Skin epidermis (tissue), 12 donors: Measurements from ENCODE around the gene FAM114A1.
"Not testable (repeated sequence)": the region's sequence is repeated elsewhere in the genome, so short reads cannot be mapped to it uniquely, and the experiment has no call there.

Experiments used
- H3K27ac ChIP-seq, 21 experiments: fragments of 200-600 bp; sonication (generic) in 11 of 21; one replicate each; pipeline ENCODE4 v1.5.0; 2020; ENCODE audit warnings: mild to moderate bottlenecking in 3 of 21, inconsistent platforms in 2 of 21, moderate library complexity in 2 of 21
- H3K4me3 ChIP-seq, 7 experiments: fragments of 200-600 bp; sonication (generic) in 2 of 7; one replicate each; pipeline ENCODE4 v1.5.0; 2020; ENCODE audit warnings: inconsistent platforms in 2 of 7, mild to moderate bottlenecking in 2 of 7, moderate library complexity in 1 of 7

Gene FAM114A1

DNA sequence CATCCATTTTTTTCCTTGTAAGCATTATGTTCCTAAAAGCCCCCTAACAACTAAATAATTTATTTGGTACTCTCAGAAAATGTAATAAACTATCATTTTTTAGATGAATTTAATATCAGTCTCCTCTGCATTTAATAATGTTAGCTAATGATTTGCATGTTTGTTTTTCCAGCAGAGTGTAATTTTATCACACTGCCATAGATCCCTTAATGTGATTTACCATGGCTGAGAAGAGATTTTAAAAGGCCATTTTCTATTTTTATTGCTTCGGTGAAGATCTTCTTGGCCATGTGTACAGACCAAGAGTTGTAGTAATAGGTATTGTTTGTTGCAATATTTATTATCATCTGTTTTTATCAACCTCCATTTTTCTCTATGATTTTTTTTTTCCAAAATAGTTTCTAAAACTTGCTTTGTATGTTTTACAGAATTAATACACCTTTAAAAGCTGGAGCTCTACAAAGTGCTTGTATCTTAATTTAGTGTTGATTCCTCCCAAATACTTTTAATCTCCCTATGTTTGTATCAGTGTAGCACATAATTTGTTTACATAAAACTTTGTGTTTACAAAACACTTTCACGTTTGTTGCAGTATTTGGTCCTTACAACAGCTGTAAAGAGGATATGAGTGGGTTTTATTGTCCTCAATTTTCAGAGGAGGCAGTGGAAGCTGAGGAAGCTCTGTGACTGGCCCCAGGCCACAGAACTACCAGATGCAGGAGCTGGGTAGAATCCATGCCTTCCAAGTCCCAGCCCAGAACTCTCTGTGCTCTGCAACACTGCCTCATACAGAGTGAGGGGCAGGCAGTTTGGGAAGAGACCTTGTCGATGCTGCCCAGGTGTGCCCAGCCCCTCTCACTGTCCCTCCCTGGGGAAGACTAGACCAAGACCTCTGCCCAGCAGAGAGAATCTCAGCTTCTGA is 58.1 kb downstream of the FAM114A1 start:
- H3K27ac ChIP-seq = no peak overlapping the region
- no peak overlapping the region for H3K4me3 ChIP-seq

DNA sequence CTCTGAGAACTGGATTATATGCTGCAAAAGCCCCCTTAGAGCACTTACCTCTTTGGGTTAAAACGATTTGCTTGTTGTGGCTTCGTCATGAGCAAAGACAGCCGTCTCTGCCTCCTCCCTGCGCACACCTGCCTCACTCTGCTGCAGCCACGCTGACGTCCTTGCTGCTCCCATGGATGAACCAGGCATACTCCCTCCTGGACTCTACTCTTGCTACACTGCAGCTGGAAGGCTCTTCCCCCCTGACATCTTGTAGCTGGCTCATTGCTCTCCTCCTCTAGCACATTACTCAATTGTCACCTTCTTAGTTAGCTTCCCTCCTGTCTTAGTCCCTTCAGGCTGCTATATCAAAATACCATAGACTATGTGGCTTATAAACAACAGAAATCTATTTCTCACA is 59.3 kb downstream of the FAM114A1 start:
- no peak overlapping the region for H3K4me3 ChIP-seq
- H3K27ac ChIP-seq = no peak overlapping the region

DNA sequence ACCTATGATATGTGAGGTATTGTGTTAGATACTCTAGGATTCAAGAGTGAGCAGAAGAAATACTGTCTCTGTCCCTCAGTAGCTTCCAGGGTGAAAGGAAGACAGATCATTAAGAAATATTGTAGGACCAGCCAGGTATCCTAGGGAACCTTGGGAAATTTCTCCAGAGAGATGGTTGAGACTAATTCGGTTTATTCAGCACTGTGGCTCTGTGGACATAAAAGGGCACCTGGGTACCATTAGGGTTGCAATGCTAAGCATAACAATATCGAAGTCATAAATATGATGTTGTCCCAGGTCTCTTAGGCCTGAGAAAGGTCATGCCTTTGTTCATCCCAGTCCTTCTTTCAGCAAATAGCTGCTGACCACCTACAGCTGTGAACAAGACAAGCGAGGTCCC is 61.0 kb downstream of the FAM114A1 start:
- no peak overlapping the region for H3K27ac ChIP-seq
- H3K4me3 ChIP-seq = no peak overlapping the region

DNA sequence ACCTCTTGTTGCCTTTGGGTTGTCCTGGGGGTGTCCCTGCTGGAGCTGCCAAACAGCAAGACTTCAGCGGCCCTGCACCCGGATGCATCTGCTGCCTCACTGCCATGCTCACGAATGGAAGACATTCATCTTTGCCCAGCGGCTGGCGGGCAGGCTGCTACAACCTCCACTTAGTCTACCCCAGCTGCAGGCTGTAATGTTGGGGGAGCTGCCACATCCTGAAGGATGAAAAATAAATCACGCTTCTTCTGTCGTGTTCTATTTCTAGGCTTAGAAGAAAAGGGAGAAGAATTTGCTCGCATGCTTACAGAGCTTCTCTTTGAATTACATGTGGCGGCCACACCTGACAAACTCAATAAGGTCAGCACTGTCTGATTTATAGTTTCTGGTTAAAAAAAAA is 61.4 kb downstream of the FAM114A1 start:
- Histone ChIP-seq H3K27ac (no peak overlapping the region), H3K4me3 (no peak overlapping the region)

DNA sequence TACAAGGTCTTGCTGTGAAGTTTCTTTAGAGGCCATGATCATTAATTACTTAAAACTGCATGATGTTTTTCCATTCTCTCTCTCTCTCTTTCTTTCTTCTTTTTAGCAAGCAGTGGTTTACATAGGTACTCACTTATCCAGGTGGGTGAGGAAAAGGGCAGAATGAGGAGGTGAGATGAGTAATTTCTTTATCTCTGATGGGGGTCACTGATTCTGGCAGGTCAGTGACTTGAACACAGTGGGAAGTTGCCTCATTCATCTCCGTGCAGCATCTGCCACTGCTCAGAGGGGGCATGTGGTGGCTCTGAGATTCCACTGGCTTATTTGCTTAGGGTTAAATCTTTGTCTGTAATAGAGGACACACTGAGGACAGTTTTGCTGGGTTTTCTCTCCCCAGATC is 62.6 kb downstream of the FAM114A1 start:
- H3K4me3 ChIP-seq = no peak overlapping the region
- no peak overlapping the region for H3K27ac ChIP-seq

DNA sequence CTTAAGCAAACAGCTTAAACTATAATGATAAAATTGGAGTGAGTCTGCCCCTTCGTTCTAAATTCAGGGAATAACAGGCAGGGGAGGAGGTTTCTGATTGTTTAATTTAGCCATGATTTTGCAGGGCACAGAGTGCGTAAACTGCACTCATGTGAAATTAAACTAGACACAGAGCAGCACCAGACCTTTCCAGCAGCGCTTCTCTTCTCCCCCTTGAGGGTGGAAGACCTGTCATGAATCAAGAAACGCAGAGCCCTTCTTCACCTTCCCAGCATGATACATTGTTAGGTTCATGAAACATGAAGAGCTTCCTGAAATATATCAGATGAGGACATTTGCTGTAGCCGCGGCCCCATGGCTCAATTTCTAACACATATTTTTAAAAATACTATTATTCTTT is 63.1 kb downstream of the FAM114A1 start:
- H3K27ac ChIP-seq = no peak overlapping the region

DNA sequence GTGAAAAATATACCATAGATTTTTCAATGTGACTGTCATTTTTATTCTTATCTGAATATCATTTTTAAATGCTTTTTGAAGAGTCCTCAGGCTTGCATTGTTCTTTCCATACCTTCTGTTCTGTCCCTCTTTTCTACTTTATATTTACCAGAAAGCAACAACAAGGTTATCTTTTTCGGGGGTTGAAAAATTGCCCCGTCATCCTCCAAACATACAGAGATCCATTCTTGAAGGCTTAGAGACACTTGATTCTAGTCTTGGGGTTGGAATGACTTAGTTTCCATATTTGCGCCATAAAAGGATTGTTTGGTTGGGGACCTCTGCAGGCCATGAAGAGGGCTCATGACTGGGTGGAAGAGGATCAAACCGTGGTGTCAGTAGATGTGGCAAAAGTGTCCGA is 63.5 kb downstream of the FAM114A1 start:
- no peak overlapping the region for H3K27ac ChIP-seq
- no peak overlapping the region for H3K4me3 ChIP-seq

More for the DNA sequence above, 63.1 kb downstream of the FAM114A1 start:
- H3K4me3 ChIP-seq = no peak overlapping the region

DNA sequence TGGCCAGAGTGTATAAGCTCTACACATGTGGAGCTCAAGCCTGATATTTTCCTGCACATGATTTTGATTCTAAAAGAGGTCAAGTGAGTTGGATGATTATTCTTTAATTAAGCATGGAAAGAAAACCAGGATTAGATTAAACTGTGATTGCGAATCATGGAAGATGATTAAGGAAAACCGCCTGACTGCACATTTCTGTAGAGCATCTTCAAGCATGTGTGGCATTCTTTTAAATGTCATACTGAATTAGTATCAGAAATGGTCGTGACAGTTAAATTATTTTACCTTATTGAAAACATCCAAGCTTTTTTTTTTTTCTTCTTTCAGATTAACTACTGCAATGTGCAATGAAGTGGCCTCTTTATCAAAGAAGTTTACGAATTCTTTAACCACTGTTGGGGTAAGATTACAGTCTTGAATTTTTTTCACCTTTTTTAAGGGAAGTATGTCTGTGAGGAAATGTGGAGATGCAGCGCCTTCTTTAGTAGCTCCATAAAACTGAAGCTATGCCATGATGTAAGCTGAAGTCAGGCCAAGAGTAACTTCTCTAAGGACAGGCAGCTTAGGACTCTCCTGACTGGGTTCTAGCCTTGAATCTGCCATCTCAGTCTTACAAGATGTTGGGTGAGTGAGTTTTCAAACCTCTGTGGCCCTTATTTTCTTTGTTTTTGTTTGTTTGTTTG is 67.9 kb downstream of the FAM114A1 start:
- Histone ChIP-seq H3K27ac (no peak overlapping the region), H3K4me3 (no peak overlapping the region)

DNA sequence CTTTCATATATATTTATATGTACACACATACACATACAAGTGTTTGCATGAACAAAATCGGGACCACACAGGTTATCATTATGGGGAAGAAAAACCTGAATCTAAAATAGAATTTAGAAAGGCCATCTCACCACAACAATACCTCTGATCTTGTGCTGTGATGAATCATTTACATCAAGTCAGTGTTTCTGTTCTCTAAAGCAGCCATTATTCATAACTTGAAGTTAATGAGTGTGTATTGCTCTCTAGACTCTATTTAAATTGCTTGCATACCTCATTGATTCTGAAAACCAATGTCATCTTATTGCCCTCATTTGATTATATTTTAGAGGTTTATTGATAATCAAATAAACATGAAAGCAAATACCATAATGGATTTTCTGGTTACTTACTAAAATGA is 71.6 kb downstream of the FAM114A1 start:
- Histone ChIP-seq H3K27ac (no peak overlapping the region), H3K4me3 (no peak overlapping the region)

DNA sequence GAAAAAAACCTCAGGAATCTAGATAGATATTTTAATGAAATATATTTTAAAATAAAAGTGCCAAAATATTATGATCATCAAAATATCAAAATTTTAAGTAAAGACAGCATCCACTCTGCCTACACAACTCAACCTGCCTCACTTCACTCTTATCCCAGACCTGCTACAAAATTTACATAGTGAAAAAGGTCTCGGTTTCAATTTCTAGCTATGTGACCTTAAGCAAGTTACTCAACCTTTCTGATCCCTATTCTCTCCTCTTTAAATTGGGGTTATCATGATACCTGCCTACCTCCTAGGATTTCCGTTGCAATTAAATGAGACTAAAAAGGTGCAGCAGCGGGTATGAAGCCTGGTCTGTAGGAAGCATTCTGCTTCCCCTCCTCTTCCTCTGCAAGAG is 72.9 kb downstream of the FAM114A1 start:
- no peak overlapping the region for H3K27ac ChIP-seq
- no peak overlapping the region for H3K4me3 ChIP-seq

DNA sequence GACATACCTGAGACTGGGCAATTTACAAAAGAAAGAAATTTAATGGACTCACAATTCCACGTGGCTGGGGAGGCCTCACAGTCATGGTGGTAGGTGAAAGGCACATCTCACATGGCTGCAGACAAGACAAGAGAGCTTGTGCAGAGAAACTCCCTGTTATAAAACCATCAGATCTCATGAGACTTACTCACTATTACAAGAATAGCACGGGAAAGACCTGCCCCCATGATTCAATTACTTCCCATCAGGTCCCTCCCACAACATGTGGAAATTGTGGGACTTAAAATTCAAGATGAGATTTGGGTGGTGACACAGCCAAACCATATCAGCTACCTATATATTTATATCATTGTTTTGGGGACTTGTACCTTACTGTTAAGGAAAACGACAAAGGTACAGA is 74.3 kb downstream of the FAM114A1 start:
- H3K27ac ChIP-seq = peak overlapping the region in 2 of 21 experiments; percentile 29 to 33
- not testable (repeated sequence) for H3K4me3 ChIP-seq

DNA sequence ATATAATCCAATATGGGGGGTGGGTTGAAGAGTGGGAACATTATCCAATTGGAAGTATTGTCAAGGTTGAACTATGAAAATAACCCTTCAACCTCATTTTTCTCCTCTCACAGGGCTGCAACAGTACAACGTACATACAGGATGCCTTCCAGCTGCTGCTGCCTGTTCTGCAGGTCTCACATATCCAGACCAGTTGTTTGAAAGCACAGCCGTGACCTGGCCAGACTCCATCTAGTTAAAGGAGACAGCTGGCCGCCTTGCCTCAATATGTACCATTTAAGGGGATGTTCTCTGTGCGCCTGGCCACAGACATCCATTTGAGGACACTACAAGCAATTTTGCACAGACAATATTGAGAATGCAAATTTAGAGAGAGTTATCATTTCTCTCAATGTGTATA is 75.7 kb downstream of the FAM114A1 start:
- Histone ChIP-seq H3K4me3 (no peak overlapping the region), H3K27ac (no peak overlapping the region)

DNA sequence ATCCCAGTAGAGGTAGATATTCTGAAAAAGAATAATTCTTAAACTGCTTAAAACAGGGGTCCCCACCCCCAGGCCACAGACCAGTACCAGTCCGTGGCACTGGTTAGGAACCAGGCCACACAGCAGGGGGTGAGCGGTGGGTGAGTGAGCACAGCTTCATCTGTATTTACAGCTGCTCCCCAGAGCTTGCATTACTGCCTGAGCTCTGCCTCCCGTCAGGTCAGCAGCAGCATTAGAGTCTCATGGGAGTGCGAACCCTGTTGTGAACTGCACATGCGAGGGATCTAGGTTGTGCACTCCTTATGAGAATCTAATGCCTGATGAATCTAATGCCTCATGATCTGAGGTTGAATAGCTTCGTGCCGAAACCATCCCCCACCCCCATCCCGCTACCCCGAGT is 76.8 kb downstream of the FAM114A1 start:
- H3K4me3 ChIP-seq = no peak overlapping the region

DNA sequence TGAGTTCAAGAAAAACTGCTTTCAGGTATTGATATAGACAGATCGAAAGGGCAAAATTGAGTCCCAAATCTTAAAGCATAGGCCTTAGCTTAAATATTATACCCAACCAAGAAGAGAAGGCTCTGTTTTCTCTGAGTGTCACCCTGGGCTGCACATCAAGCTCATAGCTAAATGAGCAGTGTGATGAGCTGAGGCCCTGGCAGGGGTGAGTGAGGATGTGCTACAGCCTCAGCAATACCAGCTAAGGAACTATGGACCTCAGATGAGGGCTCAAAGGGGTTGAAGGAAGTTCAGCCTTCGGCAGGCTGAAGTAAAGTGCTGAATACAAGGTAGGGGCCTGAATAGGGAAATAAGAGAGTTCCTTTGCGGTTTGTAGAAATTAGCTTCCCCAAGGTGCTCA is 79.3 kb downstream of the FAM114A1 start:
- H3K4me3 ChIP-seq = no peak overlapping the region
- H3K27ac ChIP-seq = peak overlapping the region in 1 of 21 experiments; percentile 30

More for the DNA sequence above, 76.8 kb downstream of the FAM114A1 start:
- no peak overlapping the region for H3K27ac ChIP-seq

DNA sequence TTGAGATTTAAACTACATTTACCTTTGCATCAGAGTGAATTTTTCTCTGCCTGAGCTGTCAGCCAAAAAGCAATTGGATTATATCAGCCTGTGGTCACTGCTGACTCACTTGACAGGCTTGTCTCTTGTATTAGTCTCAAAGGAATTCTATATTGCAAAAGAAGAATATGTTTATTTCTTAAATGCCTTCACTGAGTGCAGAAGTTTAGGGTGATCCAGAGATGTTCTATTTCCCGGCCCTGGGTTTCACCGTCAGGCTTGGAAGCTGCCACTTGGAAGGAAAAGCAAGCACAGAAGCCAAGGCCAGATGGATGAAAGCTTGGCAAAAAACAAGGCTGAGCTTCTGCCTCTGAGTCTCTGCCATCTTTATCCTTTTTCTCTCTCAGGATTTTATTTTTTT is 80.9 kb downstream of the FAM114A1 start:
- H3K4me3 ChIP-seq = no peak overlapping the region
- H3K27ac ChIP-seq = peak overlapping the region in 1 of 21 experiments; percentile 37

DNA sequence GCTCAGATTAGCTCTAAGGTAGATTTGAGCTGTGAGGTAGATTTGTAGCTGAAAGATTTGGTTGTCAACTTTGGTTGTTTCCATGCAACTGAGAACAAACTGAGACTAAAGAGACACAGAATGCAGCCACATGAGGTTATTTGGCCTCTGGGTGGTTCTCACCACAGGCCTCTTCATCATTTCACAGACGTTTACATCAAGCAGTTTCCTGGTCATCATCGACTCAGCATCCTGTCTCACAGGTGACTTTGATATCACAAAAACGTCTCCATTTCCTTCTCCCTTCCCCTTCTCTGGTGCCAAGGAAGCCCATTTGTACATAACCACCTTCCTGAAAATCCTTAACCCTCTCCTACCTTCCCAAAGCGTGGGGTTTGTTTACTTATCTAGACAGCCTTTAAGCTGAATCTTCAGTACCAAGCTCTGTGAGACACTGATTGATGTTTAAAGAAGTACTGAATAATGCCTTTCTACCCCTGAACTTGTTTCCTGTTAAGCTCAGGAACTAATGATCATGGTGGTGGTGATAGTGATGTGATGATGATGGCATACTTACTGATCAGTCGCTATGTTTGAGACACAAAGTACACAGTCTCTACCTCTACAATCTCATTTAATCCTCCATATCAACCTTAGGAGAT is 81.9 kb downstream of the FAM114A1 start:
- H3K4me3 ChIP-seq = no peak overlapping the region
- H3K27ac ChIP-seq = peak overlapping the region in 3 of 21 experiments; percentile 7 to 37 (median 22)

DNA sequence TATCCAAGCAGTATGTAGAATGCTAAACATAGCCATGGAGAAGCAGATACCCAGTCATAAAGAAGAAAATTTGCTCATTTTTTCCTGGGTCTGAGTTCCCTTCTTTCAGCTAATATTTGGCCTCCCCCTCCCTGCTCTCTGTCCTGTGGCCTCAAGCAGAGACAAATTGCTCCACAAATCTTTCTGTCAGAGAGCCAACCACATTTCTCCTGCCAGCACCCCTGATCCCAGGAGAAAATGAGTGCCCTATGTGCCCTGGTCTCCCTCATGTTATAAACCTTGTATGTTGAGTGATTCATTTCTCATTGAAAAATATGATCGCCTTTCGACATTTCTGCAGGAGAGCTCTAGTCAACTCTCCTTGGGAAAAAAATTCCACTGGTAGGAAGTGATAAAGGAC is 82.6 kb downstream of the FAM114A1 start:
- Histone ChIP-seq H3K27ac (peak overlapping the region in 1 of 21 experiments; percentile 37), H3K4me3 (no peak overlapping the region)

DNA sequence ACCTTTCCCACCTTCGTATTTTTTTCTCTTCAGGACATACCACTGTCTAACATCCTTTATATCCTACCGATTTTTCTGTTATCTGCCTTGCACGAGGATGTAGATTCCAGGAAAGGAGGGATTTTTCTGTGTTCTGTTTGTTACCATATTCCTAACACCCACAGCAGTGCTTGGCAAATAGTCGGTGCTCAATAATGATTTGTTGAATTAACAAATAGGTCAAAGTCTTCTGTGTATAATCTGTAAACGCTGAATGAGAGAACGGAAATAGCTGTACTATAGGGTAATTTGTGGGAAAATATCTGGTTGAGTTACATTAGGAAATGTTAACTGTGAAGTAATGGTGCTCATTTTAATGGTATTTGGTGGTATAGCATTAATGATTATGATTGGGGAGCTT is 83.1 kb downstream of the FAM114A1 start:
- Histone ChIP-seq H3K27ac (no peak overlapping the region), H3K4me3 (no peak overlapping the region)

DNA sequence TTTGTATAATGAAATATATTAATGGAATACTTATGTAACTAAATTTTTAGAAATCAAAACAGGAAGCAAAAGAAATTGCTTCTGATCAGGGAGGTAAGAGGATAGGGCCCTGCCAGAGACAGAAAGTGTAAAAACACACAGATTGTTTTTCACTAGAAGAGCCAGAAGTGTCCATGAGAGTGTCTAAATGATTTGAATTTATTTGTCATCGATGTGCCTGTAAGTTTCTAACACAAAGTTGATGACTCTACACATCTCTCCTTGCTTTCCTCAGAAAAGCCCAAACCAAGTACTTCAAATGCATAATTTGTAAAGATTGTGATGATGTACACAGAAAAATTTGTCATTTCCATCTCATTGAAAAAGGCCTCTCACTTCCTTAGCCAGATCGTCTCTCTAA is 84.0 kb downstream of the FAM114A1 start:
- Histone ChIP-seq H3K27ac (no peak overlapping the region), H3K4me3 (no peak overlapping the region)

DNA sequence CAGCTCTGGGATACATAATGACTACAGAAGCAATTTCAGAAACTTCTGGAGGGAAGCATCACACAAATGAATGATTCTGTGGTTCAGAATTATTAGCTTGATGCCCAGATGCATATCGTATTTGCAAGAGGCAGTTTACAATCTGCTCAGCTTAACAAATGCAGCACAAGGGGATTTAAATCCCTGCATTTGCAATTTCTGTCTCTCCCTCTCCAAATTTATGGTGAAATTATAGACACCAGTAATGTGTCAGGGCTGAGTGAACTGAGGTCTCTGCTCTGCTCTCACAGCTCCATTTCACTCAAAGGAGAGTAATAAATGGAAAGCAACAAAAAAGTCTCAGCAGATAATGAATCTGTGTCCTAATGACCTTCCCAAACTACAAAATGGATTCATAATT is 84.4 kb downstream of the FAM114A1 start:
- no peak overlapping the region for H3K27ac ChIP-seq

DNA sequence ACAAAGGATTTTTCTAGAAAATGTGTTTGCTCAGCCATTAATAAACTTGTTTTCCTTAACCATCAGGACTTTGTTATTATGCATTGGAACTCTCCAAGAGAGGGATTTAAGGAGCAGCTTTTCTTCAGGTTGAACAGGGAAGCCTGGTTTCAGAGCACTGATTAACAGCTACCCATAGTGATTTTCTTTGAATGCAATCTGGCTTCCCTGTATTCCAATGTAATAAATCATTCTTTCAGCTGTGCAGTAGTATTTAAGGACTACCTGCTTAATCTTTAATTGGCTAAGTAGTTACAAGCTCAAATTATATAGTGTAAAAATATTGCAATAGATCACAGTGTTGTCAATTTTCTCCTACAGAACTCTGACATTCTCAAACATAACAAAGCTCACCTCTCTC is 87.1 kb downstream of the FAM114A1 start:
- no peak overlapping the region for H3K27ac ChIP-seq
- H3K4me3 ChIP-seq = no peak overlapping the region

More for the DNA sequence above, 84.4 kb downstream of the FAM114A1 start:
- no peak overlapping the region for H3K4me3 ChIP-seq
